Posterior cingulate gyrus (tissue), 11 donors: Measurements from ENCODE around the gene SYP.

Experiments used
- DNase-seq, 10 donors: peaks; one replicate each; pipeline versions ENCODE4 v3.0.0 to v3.0.0-alpha.2; 2020 to 2021; ENCODE audit warnings: mixed read lengths in 3 of 10
- intact Hi-C: fragments of 100-400 bp; cut with DNase I; formaldehyde crosslinking; loops from one replicate; pipeline ENCODE4 v1.15.1; 2023

SYP gene

GRCh38 chrX:49225858-49226257 lies 25.9 kb upstream of the SYP start:
- peak in 1 of 10 donors; percentile 64 for DNase-seq
- intact Hi-C loops: no loop called here

- no peak for DNase-seq
- intact Hi-C loops: no loop called here
These were observed 21.9 kb upstream of the SYP start for GRCh38 chrX:49221868-49222267.

GRCh38 chrX:49220100-49220499 lies 20.1 kb upstream of the SYP start:
- intact Hi-C loops: no loop called here
- DNase-seq: no peak

DNA sequence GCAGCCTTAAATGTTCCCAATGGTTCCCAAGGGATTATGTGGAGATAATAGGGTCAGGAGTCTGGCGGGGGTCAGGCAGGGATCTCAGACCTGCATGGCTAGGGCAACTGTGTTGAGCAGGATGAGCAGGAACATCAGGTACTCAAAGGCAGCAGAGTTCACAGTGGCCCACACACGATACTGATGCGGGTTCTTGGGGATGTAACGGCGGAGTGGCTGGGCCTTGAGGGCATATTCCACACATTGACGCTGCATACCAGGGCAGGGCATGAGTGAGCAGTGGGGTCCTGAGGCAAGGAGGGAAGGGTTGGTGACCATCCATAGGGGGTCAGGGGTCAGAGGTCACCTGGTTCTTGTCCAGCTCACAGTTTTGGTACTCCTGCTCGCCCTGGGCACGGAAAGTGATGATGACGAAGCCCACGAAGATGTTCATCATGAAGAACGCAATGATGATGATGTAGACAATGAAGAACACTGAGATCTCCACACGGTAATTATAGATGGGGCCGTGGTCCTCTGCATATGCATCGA lies 15.1 kb upstream of the SYP start:
- peak in 1 of 10 donors; percentile 38 for DNase-seq
- intact Hi-C loops: no loop called here

DNA sequence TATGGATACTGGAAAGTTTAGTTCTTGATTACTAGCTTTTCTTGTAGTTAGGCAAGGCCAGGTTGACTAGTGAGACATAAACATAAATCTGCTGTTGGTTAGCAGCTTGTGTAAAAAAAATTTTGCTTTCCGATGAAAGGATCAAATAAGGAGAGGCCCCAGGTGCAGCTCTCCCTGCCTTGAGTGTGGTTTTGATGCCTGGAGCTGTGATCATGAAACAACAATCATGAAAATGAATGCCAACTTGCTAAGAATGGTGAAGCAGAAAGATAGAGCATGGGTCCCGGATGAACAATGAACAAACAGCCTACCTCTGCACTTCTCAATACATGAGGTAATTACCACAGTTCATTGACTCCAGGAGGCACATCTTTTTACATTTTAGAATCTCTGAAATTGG lies 14.4 kb upstream of the SYP start:
- DNase-seq: no peak
- intact Hi-C loops: no loop called here

DNA sequence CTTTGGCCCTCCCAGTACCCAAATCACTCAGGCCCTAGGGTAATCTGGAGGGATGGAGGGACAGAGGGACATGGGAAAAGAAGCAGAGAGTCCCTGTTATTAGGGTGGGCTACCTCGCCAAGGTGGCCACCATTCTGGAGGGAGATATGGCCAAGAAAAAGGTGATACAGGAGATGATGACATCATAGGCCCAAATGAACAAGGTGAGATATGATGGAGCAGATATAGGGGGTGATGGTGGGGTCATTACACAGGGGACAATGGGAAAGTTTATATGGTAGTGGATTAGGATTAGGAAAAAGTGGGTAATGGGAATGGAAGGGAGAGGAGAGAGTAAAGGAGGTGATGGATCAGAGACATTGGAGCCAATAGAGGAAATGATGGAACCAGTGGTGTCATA lies 12.9 kb upstream of the SYP start:
- intact Hi-C loops: no loop called here
- no peak for DNase-seq

- intact Hi-C loops: no loop called here
- DNase-seq: no peak
These were observed 12.2 kb upstream of the SYP start for GRCh38 chrX:49212209-49212608.

DNA sequence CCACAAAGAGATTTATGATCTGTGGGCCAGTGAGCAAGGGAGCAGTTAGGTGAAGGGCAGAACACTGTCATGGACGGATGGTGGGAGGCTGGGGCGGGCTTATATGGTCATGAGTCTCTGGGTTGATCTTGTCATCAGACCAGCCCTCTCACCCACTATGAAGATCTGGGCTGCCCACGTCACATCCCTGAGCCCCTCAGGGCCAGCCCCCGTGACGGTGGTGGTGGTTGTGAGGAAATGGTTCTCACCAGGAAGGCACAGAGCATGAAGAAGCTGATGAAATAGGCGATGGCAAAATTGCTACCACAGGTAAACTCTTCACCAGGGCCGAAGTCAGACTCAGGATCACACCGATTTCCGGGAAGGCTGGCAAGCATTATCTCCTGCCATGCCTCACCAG lies 11.1 kb upstream of the SYP start:
- DNase-seq: peak in 1 of 10 donors; percentile 70
- intact Hi-C loops: no loop called here

- peak in 1 of 10 donors; percentile 52 for DNase-seq
- intact Hi-C loops: no loop called here
These were observed 10.4 kb upstream of the SYP start for GRCh38 chrX:49210406-49210805.

DNA sequence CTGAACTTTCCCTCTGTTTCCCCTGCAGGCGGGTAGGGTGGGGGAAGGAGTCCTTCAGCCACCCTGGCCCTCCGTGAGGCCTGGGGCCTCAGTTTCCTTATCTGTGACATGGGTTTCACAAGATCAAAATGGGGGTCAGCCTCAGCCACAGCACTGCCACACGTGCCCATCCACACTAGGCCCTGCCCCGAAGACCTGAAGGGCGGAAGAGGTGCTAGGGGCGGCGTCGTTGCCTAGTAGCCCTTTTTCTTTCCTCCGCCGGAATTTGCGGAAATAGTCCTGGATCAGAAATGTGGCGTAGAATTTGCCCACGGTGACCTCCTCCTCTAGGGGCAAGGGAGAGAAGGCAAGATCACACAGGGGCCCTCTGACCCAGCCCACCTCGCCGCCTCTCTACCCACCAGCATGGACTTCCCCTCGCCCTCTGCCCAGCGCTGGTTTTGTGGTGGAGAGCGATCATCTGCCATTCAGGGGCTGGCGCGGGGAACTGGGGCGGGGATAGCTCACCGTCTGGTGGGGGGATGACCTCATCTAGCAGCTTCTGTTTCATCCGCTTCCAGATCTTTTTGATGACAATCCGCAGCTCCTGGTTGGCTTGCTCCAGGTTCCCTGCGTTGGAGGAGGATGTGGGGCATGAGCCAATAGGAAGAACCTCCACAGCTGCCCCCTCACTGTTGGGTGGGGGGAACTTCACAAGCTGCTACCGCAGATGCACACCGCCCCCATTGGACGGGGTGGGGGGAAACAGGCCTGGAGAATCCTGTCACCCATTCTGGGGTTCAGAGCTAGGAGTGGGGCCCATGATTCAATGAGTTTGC lies 9.7 kb upstream of the SYP start:
- DNase-seq: peak in 6 of 10 donors; percentile 40 to 90 (median 44)
- intact Hi-C loops: no loop called here

GRCh38 chrX:49208399-49208798 lies 8.4 kb upstream of the SYP start:
- intact Hi-C loops: no loop called here
- DNase-seq: peak in 2 of 10 donors; percentile 54 to 66

GRCh38 chrX:49206543-49206942 lies 6.5 kb upstream of the SYP start:
- intact Hi-C loops: no loop called here
- DNase-seq: peak in 1 of 10 donors; percentile 16

DNA sequence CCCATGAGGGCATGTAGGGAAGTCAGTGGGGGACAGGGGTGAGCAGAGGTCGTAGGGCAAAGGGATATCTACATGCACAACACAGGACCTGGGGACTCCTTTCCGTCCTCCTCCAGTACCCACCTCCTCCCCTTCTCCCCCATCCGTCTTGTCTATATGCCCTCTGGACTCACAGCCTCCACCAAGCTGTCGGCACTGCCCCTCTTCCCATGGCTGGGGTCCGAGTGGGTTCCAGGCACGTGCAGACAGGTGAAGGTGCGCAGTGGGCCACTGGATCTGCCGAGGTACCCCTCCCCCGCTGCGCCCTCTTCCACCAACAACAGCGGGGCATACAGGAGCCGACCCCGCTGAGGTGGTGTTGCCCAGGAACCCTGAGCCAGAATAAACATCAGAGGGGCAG lies 5.5 kb upstream of the SYP start:
- DNase-seq: peak in 2 of 10 donors; percentile 45 to 66
- intact Hi-C loops: no loop called here

DNA sequence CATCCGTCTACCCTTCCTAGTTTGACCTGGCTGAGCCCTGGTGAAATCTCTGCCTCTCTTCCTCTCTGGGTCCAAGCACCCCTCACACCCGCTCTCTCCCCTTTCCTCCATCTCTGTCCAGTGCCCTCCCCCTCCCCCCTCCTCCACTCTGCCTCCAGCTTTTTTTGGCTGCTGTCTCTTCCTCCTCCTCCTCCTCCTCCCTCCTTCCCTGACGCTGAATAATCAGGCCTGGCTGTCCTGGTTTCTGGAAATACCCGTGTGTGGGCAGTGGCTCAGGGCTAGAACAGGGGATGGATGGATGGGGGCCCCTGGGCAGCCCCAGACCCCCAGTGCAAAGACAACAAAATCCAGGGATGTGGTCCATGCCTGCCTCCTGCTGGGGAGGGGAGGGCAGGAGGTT lies 4.7 kb upstream of the SYP start:
- intact Hi-C loops: no loop called here
- peak in 3 of 10 donors; percentile 41 to 89 (median 68) for DNase-seq

- DNase-seq: peak in 2 of 10 donors; percentile 66 to 79
- intact Hi-C loops: no loop called here
These were observed 4.0 kb upstream of the SYP start for GRCh38 chrX:49204017-49204416.

- peak in 1 of 10 donors; percentile 14 for DNase-seq
- intact Hi-C loops: no loop called here
These were observed 3.5 kb upstream of the SYP start for GRCh38 chrX:49203536-49203935.

- no peak for DNase-seq
- intact Hi-C loops: no loop called here
These were observed 2.0 kb upstream of the SYP start for GRCh38 chrX:49202022-49202421.

GRCh38 chrX:49199315-49199595 lies 738 bp downstream of the SYP start:
- intact Hi-C loops: no loop called here
- DNase-seq: peak in 1 of 10 donors; percentile 50

GRCh38 chrX:49198540-49199314 lies 1.3 kb downstream of the SYP start:
- peak in 2 of 10 donors; percentile 34 to 59 for DNase-seq
- intact Hi-C loops: no loop called here

DNA sequence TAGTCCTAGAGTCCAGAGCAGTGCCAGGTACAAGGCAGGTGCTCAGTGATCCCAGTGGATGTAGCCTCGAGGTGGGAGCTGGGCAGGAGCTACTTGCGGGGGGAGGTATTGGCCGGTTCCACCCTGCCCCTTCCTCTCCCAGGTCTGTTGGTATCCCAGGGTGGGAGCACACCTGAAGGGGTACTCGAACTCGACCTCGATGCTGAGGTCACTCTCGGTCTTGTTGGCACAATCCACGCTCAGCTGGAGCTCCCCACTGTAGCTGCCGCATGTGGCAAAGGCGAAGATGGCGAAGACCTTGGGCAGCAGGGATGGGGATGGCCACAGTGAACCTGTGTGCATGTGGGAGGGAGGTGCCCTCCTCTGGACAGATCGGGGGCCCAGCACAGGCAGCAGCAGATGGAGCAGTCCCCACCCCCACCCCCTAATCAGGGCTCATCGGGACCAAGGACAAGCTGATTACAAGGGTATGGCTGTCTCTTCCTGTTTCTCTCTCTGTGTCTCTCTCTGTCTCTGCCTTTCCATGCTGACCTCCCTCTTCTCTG lies 2.4 kb downstream of the SYP start:
- DNase-seq: peak in 1 of 10 donors; percentile 49
- intact Hi-C loops: no loop called here

DNA sequence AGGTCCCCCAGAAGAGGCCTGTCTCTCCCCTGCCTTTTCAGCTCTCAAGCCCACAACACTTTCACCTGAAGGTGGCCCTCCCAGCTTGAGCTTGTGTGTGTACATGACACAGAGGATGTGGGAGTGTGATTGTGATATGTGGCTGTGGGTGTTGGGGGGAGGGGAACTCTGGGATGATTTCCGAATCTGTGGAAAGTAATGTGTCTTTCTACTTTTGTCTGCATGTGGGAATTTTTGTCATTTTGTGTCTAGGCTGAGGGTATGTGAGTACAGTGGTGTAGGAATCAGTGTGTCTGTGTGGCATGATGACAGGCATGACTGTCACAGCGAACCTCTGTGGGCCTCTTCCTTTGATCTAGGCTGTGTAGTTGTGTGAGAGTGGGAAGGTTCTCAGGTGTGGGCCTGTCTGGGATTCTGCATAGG lies 6.4 kb downstream of the SYP start:
- intact Hi-C loops: loop anchor here (2.0 kb wide), 1 partner anchor 75 kb away; the partner anchor contains the start of gene PPP1R3F
- peak in 1 of 10 donors; percentile 41 for DNase-seq
